K562 (cell line): ENCODE measurements around the gene PAQR8. TPM values are rescaled to one million over a fixed set of nuclear protein-coding genes. Genes with fewer than 3 reads are reported as not detected.
A peak's percentile ranks its signal among the peaks of the same experiment; 100 is the strongest.

ENCODE experiments used
- ARID2 ChIP-seq: fragments of 450-650 bp; IDR thresholded peaks from 2 replicates; pipeline ENCODE4 v1.6.1; 2017; ENCODE audit warnings: antibody characterized with exemption, mild to moderate bottlenecking
- CREB1 ChIP-seq, 2 experiments: sonication (generic) in 1 of 2; formaldehyde crosslinking in 1 of 2; IDR thresholded peaks; 2 replicates each; pipeline versions ENCODE4 v1.6.1 to v1.8.0; 2012 to 2022; ENCODE audit warnings: inconsistent platforms in 1 of 2, mild to moderate bottlenecking in 1 of 2, missing genetic modification reagents in 1 of 2, moderate library complexity in 1 of 2
- KLF16 ChIP-seq: IDR thresholded peaks from 2 replicates; pipeline ENCODE4 v1.6.1; 2016; ENCODE audit warnings: antibody characterized with exemption
- MED1 ChIP-seq: sonication (generic); formaldehyde crosslinking; IDR thresholded peaks from 2 replicates; pipeline ENCODE4 v1.8.1; 2023; ENCODE audit warnings: missing genetic modification reagents, borderline replicate concordance
- NR1H2 ChIP-seq: sonication (generic); formaldehyde crosslinking; IDR thresholded peaks from 2 replicates; pipeline ENCODE4 v1.4.0; 2020; ENCODE audit warnings: mild to moderate bottlenecking, missing genetic modification reagents
- PHF20 ChIP-seq: fragments of 450-650 bp; IDR thresholded peaks from 2 replicates; pipeline ENCODE4 v1.6.1; 2018; ENCODE audit not compliant: partially characterized antibody
- PHF8 ChIP-seq: fragments of 200-600 bp; sonication (generic); IDR thresholded peaks from 2 replicates; pipeline ENCODE4 v1.6.1; 2012; ENCODE audit warnings: mixed run types, mild to moderate bottlenecking, inconsistent platforms, low read length, moderate library complexity, borderline replicate concordance
- RBFOX2 ChIP-seq: fragments of 200-400 bp; formaldehyde crosslinking; IDR thresholded peaks from 2 replicates; pipeline ENCODE4 v1.6.1; 2017; ENCODE audit warnings: low read depth, mild to moderate bottlenecking, low read length, moderate library complexity
- SIX5 ChIP-seq, 2 experiments: IDR thresholded peaks; 2 replicates each; pipeline ENCODE4 v1.6.1; 2011; ENCODE audit warnings: low read length in 2 of 2, borderline replicate concordance in 1 of 2, low read depth in 1 of 2, mild to moderate bottlenecking in 1 of 2, moderate library complexity in 1 of 2; ENCODE audit not compliant: insufficient read depth in 1 of 2
- YY1 ChIP-seq, 3 experiments: IDR thresholded peaks; 2 replicates each; pipeline ENCODE4 v1.6.1; 2011; ENCODE audit warnings: low read length in 2 of 3, mild to moderate bottlenecking in 2 of 3, moderate library complexity in 2 of 3, borderline replicate concordance in 1 of 3, control low read depth in 1 of 3, low read depth in 1 of 3; ENCODE audit not compliant: insufficient read depth in 3 of 3, insufficient replicate concordance in 2 of 3, control insufficient read depth in 1 of 3, insufficient read length in 1 of 3; ENCODE audit errors: extremely low read depth in 1 of 3
- ZBTB7A ChIP-seq: IDR thresholded peaks from 2 replicates; pipeline ENCODE4 v1.6.1; 2011; ENCODE audit warnings: low read depth, mild to moderate bottlenecking, low read length, moderate library complexity, borderline replicate concordance; ENCODE audit not compliant: control insufficient read depth
- ZFX ChIP-seq: sonication (generic); formaldehyde crosslinking; IDR thresholded peaks from 2 replicates; pipeline ENCODE4 v1.8.0; 2022; ENCODE audit warnings: mild to moderate bottlenecking, missing genetic modification reagents, moderate library complexity
- ZZZ3 ChIP-seq: fragments of 450-650 bp; IDR thresholded peaks from 2 replicates; pipeline ENCODE4 v1.6.1; 2016; ENCODE audit warnings: antibody characterized with exemption, mild to moderate bottlenecking, moderate library complexity
- polyA plus RNA-seq, 8 experiments: library from polyadenylated mRNA; depleted of rRNA in 4 of 8; stranded (reverse) in 5 of 8; unstranded in 3 of 8; fragments of >200 nt; fragmentation: Nextera tagmentation in 2 of 8; fragmentation: Illumina TruSeq in 1 of 8; extraction: Ambion mirVana in 2 of 8; extraction: Trizol in 1 of 8; gene quantifications; 2 replicates each; pipeline versions ENCODE4 v1.2.1 to v1.2.3, GENCODE V29; 2011 to 2014; ENCODE audit warnings: inconsistent platforms in 1 of 8, missing spikeins in 1 of 8
- total RNA-seq, 7 experiments: library from RNA; depleted of rRNA in 6 of 7; stranded (reverse); fragments of >200 nt in 6 of 7; fragmentation: Illumina TruSeq in 2 of 7; extraction: Trizol in 2 of 7; gene quantifications; 2 replicates each; pipeline versions ENCODE4 v1.2.1 to v1.2.3, GENCODE V29; 2011 to 2021; ENCODE audit warnings: low replicate concordance in 1 of 7
- TF ChIP-seq, protein P1 (sequence below): sonication (generic); formaldehyde crosslinking; IDR thresholded peaks from 2 replicates; pipeline ENCODE4 v1.8.1; 2023; ENCODE audit warnings: mild to moderate bottlenecking, missing genetic modification reagents
- TF ChIP-seq, protein P2 (sequence below): fragments of 450-650 bp; IDR thresholded peaks from 2 replicates; pipeline ENCODE4 v1.6.1; 2016; ENCODE audit warnings: low read depth, mild to moderate bottlenecking, moderate library complexity
- TF ChIP-seq, protein P3 (sequence below): fragments of 450-650 bp; IDR thresholded peaks from 2 replicates; pipeline ENCODE4 v1.6.1; 2016; ENCODE audit warnings: antibody characterized with exemption
- TF ChIP-seq, protein P4 (sequence below), 2 experiments: IDR thresholded peaks; 2 replicates each; pipeline ENCODE4 v1.6.1; 2012; ENCODE audit warnings: improper control_type of control experiment in 2 of 2, low read depth in 2 of 2, low read length in 2 of 2, borderline replicate concordance in 1 of 2

PAQR8 gene
- total and polyA plus RNA-seq, 9 of the 15 experiments (the other 6 are each of a cell fraction or from before 2014, with no cell fraction given), result 1.4 to 10.2 (median 3.5) TPM

DNA sequence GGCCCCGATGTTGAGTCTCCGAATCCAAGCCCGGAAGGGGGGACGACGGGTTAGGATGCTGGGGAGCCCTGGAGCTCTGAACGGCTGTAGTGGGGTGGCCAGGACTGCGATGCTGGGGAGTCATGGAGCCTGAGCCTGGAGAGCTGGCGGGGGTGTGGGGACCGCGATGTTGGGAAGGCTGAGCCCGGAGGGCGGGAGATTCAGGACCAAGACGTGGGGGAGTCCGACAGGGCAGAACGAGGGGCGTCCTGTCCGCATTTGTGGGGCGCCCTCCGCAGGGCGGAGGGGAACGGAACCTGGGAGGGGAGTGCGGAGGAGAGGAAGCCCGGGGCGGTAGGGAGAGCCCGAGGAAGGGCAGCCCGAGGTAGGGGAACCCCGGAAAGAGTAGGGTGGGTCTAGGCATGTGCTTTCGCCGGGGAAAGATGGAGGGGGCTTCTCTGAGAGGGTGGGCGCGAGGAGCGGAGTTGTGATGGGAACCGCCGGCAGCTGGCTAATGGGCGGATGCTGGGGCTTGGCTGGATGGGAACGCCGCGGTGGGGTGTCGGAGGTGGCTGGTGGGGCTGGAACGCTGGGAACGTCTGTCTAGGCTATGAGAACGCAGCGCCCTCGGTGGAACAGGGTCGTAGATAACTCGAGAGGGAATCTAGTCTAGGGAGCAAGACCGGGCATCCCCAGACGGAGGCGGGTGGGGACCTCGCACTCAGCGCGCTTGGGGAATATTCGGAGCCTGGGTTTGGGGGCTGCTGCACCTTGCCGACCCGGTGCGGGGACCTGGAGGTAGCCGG is 684 bp downstream of the PAQR8 start (continued):
- no peak; the same call in 1 of the 2 replicates for TF ChIP-seq PHF8
- no peak for TF ChIP-seq SIX5 (IDR thresholded peaks at IDR 0.05; ENCODE audit: borderline replicate concordance in 1 of 2, insufficient read depth in 1 of 2, low read depth in 1 of 2, low read length in 2 of 2)
- no peak for TF ChIP-seq MED1 (CRISPR knock-in tag)
- TF ChIP-seq KLF16, result no peak
- TF ChIP-seq PHF20, result no peak
- TF ChIP-seq, protein P1, sequence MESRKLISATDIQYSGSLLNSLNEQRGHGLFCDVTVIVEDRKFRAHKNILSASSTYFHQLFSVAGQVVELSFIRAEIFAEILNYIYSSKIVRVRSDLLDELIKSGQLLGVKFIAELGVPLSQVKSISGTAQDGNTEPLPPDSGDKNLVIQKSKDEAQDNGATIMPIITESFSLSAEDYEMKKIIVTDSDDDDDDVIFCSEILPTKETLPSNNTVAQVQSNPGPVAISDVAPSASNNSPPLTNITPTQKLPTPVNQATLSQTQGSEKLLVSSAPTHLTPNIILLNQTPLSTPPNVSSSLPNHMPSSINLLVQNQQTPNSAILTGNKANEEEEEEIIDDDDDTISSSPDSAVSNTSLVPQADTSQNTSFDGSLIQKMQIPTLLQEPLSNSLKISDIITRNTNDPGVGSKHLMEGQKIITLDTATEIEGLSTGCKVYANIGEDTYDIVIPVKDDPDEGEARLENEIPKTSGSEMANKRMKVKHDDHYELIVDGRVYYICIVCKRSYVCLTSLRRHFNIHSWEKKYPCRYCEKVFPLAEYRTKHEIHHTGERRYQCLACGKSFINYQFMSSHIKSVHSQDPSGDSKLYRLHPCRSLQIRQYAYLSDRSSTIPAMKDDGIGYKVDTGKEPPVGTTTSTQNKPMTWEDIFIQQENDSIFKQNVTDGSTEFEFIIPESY (CRISPR knock-in tag), result no peak
- TF ChIP-seq, protein P2, sequence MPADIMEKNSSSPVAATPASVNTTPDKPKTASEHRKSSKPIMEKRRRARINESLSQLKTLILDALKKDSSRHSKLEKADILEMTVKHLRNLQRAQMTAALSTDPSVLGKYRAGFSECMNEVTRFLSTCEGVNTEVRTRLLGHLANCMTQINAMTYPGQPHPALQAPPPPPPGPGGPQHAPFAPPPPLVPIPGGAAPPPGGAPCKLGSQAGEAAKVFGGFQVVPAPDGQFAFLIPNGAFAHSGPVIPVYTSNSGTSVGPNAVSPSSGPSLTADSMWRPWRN, result no peak
- peak in 1 of 3 experiments; percentile 3 for TF ChIP-seq YY1 (IDR thresholded peaks at IDR 0.05; ENCODE audit: borderline replicate concordance in 1 of 3, control insufficient read depth in 1 of 3, extremely low read depth in 1 of 3, insufficient read depth in 3 of 3, insufficient read length in 1 of 3, insufficient replicate concordance in 2 of 3, low read depth in 1 of 3, low read length in 2 of 3)
- 0 out of 2 replicates have a peak, but pooled peaks have one; percentile 73 for TF ChIP-seq NR1H2 (CRISPR knock-in tag)
- TF ChIP-seq ARID2, result no peak
- TF ChIP-seq, protein P3, sequence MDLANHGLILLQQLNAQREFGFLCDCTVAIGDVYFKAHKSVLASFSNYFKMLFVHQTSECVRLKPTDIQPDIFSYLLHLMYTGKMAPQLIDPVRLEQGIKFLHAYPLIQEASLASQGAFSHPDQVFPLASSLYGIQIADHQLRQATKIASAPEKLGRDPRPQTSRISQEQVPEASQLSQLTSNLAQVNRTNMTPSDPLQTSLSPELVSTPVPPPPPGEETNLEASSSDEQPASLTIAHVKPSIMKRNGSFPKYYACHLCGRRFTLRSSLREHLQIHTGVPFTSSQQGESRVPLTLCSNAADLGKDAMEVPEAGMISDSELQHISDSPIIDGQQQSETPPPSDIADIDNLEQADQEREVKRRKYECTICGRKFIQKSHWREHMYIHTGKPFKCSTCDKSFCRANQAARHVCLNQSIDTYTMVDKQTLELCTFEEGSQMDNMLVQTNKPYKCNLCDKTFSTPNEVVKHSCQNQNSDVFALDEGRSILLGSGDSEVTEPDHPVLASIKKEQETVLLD, result 0 out of 2 replicates have a peak, but pooled peaks have one; percentile 35
- peak; percentile 52 for TF ChIP-seq RBFOX2
- TF ChIP-seq, protein P4, sequence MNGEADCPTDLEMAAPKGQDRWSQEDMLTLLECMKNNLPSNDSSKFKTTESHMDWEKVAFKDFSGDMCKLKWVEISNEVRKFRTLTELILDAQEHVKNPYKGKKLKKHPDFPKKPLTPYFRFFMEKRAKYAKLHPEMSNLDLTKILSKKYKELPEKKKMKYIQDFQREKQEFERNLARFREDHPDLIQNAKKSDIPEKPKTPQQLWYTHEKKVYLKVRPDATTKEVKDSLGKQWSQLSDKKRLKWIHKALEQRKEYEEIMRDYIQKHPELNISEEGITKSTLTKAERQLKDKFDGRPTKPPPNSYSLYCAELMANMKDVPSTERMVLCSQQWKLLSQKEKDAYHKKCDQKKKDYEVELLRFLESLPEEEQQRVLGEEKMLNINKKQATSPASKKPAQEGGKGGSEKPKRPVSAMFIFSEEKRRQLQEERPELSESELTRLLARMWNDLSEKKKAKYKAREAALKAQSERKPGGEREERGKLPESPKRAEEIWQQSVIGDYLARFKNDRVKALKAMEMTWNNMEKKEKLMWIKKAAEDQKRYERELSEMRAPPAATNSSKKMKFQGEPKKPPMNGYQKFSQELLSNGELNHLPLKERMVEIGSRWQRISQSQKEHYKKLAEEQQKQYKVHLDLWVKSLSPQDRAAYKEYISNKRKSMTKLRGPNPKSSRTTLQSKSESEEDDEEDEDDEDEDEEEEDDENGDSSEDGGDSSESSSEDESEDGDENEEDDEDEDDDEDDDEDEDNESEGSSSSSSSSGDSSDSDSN (IDR thresholded peaks at IDR 0.05; ENCODE audit: borderline replicate concordance in 1 of 2, low read depth in 2 of 2, low read length in 2 of 2), result 0 out of 4 replicates have a peak, but pooled peaks of 1 of the 2 experiments have one; percentile 48
- no peak for TF ChIP-seq ZZZ3
- no peak for TF ChIP-seq ZFX
- no peak for TF ChIP-seq CREB1 (IDR thresholded peaks at IDR 0.05)
- TF ChIP-seq CREB1 (CRISPR knock-in tag; IDR thresholded peaks at IDR 0.05), result no peak
- TF ChIP-seq ZBTB7A, result peak; percentile 44; the same call in 1 of the 2 replicates
